HCT116 (cell line): ENCODE measurements around the gene ACRBP. TPM values are rescaled to one million over a fixed set of nuclear protein-coding genes. Genes with fewer than 3 reads are reported as not detected.

Experiments
- ATAC-seq: fragments of 200-7000 bp; cut with Tn5 transposase; 2 replicates; pipeline ENCODE4 v1.9.1; 2020; ENCODE audit warnings: mild to moderate bottlenecking, moderate library complexity
- BruUV-seq: library from RNA; stranded (reverse); fragments of 400-500 nt; replicated peaks from 2 replicates; lab custom pipeline; 2021; lab: Mats Ljungman, UMichigan
- CTCF ChIA-PET: fragments of 300-600 bp; sonication (Branson Sonifier 250); formaldehyde crosslinking; loops from one replicate; lab custom pipeline; 2021; ENCODE audit warnings: antibody characterized with exemption; lab: Charles Lee
- POLR2A ChIA-PET: fragments of 300-600, 350-600 bp; sonication (Branson Sonifier 250); formaldehyde crosslinking; loops from one replicate; lab custom pipeline; 2021; ENCODE audit warnings: antibody characterized with exemption; lab: Charles Lee
- RAD21 ChIA-PET, 2 experiments: fragments of 300-600 bp; sonication (Branson Sonifier 250); formaldehyde crosslinking; loops; one replicate each; lab custom pipeline; 2023; ENCODE audit warnings: low total read pairs in 2 of 2; ENCODE audit not compliant: uncharacterized antibody in 2 of 2, unreplicated experiment in 2 of 2, low non-redundant PET in 1 of 2; lab: Charles Lee
- DNase-seq: peaks from one replicate; pipeline ENCODE4 v3.0.0-alpha.2; 2010; ENCODE audit warnings: low read depth, low spot score
- H2AFZ ChIP-seq: fragments of 200-600 bp; shearing (Covaris generic), sonication (generic); 2 replicates; pipeline ENCODE4 v1.6.1; 2017; ENCODE audit warnings: low read depth, mixed run types, mixed read lengths, antibody characterized with exemption, low read length; ENCODE audit not compliant: poor library complexity, severe bottlenecking
- H3K27ac ChIP-seq: 2 replicates; pipeline ENCODE4 v1.5.1; 2012; ENCODE audit warnings: low read depth, low read length
- H3K27me3 ChIP-seq: fragments of 200-600 bp; sonication (generic); 2 replicates; pipeline ENCODE4 v1.6.1; 2016; ENCODE audit warnings: mixed run types, low read length, mixed read lengths; ENCODE audit not compliant: insufficient read depth
- H3K36me3 ChIP-seq, 2 experiments: fragments of 200-500 bp in 1 of 2; fragments of 200-600 bp in 1 of 2; sonication (Bioruptor generic) in 1 of 2; sonication (generic) in 1 of 2; 2 replicates each; pipeline versions ENCODE4 v1.5.1 to v1.6.1; 2014 to 2016; ENCODE audit warnings: low read length in 2 of 2, inconsistent platforms in 1 of 2, mixed read lengths in 1 of 2, mixed run types in 1 of 2; ENCODE audit not compliant: insufficient read depth in 2 of 2, control insufficient read depth in 1 of 2
- H3K4me1 ChIP-seq, 2 experiments: fragments of 200-600 bp in 1 of 2; sonication (generic) in 1 of 2; 2 replicates each; pipeline versions ENCODE4 v1.5.1 to v1.6.1; 2012 to 2017; ENCODE audit warnings: low read length in 2 of 2, inconsistent platforms in 1 of 2, mild to moderate bottlenecking in 1 of 2, mixed read lengths in 1 of 2, mixed run types in 1 of 2, moderate library complexity in 1 of 2; ENCODE audit not compliant: insufficient read depth in 2 of 2, control insufficient read depth in 1 of 2
- H3K4me2 ChIP-seq: fragments of 200-600 bp; sonication (generic); 2 replicates; pipeline ENCODE4 v1.6.1; 2017; ENCODE audit warnings: mixed run types, low read length, mixed read lengths
- H3K4me3 ChIP-seq, 2 experiments: fragments of 200-600 bp in 1 of 2; sonication (generic) in 1 of 2; replicated peaks in 1 of 2; 2 replicates each; pipeline ENCODE4 v1.5.1; 2011 to 2016; ENCODE audit warnings: low read length in 2 of 2, control low read depth in 1 of 2, low read depth in 1 of 2, mild to moderate bottlenecking in 1 of 2, mixed read lengths in 1 of 2, mixed run types in 1 of 2
- H3K79me2 ChIP-seq: fragments of 200-600 bp; sonication (generic); 2 replicates; pipeline ENCODE4 v1.6.1; 2017; ENCODE audit warnings: mild to moderate bottlenecking, mixed run types, low read length, moderate library complexity, mixed read lengths; ENCODE audit not compliant: insufficient read depth
- H3K9ac ChIP-seq: fragments of 200-600 bp; sonication (generic); 2 replicates; pipeline ENCODE4 v1.6.1; 2016; ENCODE audit warnings: low read length, mixed read lengths
- H3K9me2 ChIP-seq: fragments of 200-600 bp; sonication (generic), shearing (Covaris generic); 2 replicates; pipeline ENCODE4 v1.6.1; 2017; ENCODE audit warnings: mixed run types, mild to moderate bottlenecking, moderate library complexity; ENCODE audit not compliant: insufficient read depth
- H3K9me3 ChIP-seq, 2 experiments: fragments of 200-500 bp in 1 of 2; fragments of 200-600 bp in 1 of 2; sonication (Bioruptor generic) in 1 of 2; sonication (generic) in 1 of 2; 2 replicates each; pipeline ENCODE4 v1.6.1; 2014 to 2017; ENCODE audit warnings: low read length in 2 of 2, mixed read lengths in 2 of 2, inconsistent platforms in 1 of 2, low read depth in 1 of 2, mild to moderate bottlenecking in 1 of 2, mixed run types in 1 of 2, moderate library complexity in 1 of 2; ENCODE audit not compliant: control insufficient read depth in 1 of 2, insufficient read depth in 1 of 2
- H4K20me1 ChIP-seq: fragments of 200-600 bp; sonication (generic), shearing (Covaris generic); 2 replicates; pipeline ENCODE4 v1.6.1; 2017; ENCODE audit warnings: mixed run types, mild to moderate bottlenecking, moderate library complexity; ENCODE audit not compliant: insufficient read depth
- EZH2phosphoT487 ChIP-seq: fragments of 200-600 bp; IDR thresholded peaks from 2 replicates; pipeline ENCODE4 v1.6.1; 2018; ENCODE audit warnings: antibody characterized with exemption, borderline replicate concordance
- RAD21 ChIP-seq: IDR thresholded peaks from 2 replicates; pipeline ENCODE4 v1.6.1; 2012; ENCODE audit warnings: low read depth, mild to moderate bottlenecking
- intact Hi-C: fragments of 100-400 bp; cut with micrococcal nuclease; formaldehyde crosslinking; loops from 2 replicates; pipeline ENCODE4 v1.10.0; 2022
- total RNA-seq: library from RNA; stranded (reverse); gene quantifications from one replicate; pipeline ENCODE4 v1.2.1, GENCODE V29; 2021; ENCODE audit not compliant: unreplicated experiment
- TF ChIP-seq, protein P1 (sequence below): IDR thresholded peaks from 2 replicates; pipeline ENCODE4 v1.6.1; 2011; ENCODE audit warnings: mild to moderate bottlenecking, low read length, moderate library complexity; ENCODE audit not compliant: insufficient replicate concordance; ENCODE audit errors: extremely low read depth
- TF ChIP-seq, protein P2 (sequence below), 3 experiments: fragments of 200-600 bp in 1 of 3; sonication (generic) in 1 of 3; IDR thresholded peaks in 2 of 3; conservative IDR thresholded peaks in 1 of 3; 2 replicates each; pipeline ENCODE4 v1.5.1; 2012 to 2017; ENCODE audit warnings: low read depth in 2 of 3, low read length in 2 of 3, antibody characterized with exemption in 1 of 3, borderline replicate concordance in 1 of 3, control low read depth in 1 of 3, mild to moderate bottlenecking in 1 of 3, mixed read lengths in 1 of 3, mixed run types in 1 of 3, moderate library complexity in 1 of 3; ENCODE audit not compliant: insufficient read depth in 1 of 3

The ACRBP gene
- total RNA-seq, 1 experiment from 2014 or later, result 1.0 TPM

DNA sequence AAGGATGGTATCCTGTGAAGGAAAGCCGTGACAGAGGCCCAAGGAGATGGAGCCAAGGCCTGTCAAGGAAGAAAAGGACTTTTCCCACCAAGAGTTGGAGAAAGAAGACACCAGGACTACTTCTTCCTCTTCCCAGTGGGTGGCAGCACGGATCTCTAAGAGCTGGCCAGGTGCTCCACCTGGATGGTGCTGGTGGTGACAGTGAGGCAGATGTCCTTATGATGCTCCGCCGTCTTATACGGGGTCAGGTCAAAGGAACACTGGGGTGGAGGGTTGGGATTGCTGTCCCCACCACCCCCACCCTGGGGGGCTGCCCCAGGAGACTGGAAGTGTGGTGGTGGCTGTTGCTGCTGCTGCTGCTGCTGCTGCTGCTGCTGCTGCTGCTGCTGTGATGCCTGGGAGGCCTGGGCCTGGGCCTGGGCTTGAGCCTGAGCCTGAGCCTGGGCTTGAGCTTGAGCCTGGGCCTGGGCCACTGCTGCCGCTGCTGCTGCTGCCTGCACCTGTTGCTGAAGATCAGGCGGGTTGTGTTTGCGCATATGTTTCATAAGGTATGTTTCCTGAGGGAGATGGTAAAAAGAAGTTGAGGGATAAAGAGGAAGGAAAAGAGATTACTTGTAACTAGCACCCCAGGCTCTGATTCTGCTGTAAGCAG is 20.5 kb upstream of the ACRBP start:
- Histone ChIP-seq H3K79me2 (peaks cover 7% of the 10 kb centered on the region), H4K20me1 (no peaks in the 10 kb centered on the region), H3K9ac (no peak overlapping the region), H3K4me1 (peaks cover 5 to 6% of the 10 kb centered on the region in 2 experiments; a peak in 3 of 4 replicates), H3K4me3 (no peak overlapping the region), H3K27me3 (no peaks in the 10 kb centered on the region), H3K9me3 (no peaks in the 10 kb centered on the region), H3K4me2 (no peak overlapping the region), H3K36me3 (peaks cover 39 to 40% of the 10 kb centered on the region in 2 experiments), H2AFZ (no peak overlapping the region), H3K9me2 (no peaks in the 10 kb centered on the region), H3K27ac (no peak overlapping the region)
- ChIA-PET POLR2A (no interaction called here), RAD21 (no interaction called here), CTCF (interaction anchor here (0.7 to 2.0 kb wide), 3 partner anchors 17 to 55 kb away, joined by 3 to 10 read pairs (median 4); partner anchors contain the start of gene ZNF384)
- TF ChIP-seq, protein P1, sequence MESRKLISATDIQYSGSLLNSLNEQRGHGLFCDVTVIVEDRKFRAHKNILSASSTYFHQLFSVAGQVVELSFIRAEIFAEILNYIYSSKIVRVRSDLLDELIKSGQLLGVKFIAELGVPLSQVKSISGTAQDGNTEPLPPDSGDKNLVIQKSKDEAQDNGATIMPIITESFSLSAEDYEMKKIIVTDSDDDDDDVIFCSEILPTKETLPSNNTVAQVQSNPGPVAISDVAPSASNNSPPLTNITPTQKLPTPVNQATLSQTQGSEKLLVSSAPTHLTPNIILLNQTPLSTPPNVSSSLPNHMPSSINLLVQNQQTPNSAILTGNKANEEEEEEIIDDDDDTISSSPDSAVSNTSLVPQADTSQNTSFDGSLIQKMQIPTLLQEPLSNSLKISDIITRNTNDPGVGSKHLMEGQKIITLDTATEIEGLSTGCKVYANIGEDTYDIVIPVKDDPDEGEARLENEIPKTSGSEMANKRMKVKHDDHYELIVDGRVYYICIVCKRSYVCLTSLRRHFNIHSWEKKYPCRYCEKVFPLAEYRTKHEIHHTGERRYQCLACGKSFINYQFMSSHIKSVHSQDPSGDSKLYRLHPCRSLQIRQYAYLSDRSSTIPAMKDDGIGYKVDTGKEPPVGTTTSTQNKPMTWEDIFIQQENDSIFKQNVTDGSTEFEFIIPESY, result no peak
- peak; percentile 42 for TF ChIP-seq RAD21
- TF ChIP-seq EZH2phosphoT487, result no peak
- TF ChIP-seq, protein P2, sequence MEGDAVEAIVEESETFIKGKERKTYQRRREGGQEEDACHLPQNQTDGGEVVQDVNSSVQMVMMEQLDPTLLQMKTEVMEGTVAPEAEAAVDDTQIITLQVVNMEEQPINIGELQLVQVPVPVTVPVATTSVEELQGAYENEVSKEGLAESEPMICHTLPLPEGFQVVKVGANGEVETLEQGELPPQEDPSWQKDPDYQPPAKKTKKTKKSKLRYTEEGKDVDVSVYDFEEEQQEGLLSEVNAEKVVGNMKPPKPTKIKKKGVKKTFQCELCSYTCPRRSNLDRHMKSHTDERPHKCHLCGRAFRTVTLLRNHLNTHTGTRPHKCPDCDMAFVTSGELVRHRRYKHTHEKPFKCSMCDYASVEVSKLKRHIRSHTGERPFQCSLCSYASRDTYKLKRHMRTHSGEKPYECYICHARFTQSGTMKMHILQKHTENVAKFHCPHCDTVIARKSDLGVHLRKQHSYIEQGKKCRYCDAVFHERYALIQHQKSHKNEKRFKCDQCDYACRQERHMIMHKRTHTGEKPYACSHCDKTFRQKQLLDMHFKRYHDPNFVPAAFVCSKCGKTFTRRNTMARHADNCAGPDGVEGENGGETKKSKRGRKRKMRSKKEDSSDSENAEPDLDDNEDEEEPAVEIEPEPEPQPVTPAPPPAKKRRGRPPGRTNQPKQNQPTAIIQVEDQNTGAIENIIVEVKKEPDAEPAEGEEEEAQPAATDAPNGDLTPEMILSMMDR (IDR thresholded peaks at IDR 0.05 in 2 of 3, conservative IDR thresholded peaks at IDR 0.05 in 1 of 3; ENCODE audit: borderline replicate concordance in 1 of 3, insufficient read depth in 1 of 3, low read depth in 2 of 3, low read length in 2 of 3), result peak; percentile 24 to 51 (median 45); a peak in 5 of 6 replicates
- DNase-seq, result peak; percentile 21
- peak; percentile 28; the same call in 1 of the 2 replicates for ATAC-seq
- BruUV-seq, result no TSS peak
- intact Hi-C loops, result no loop called here
